ENCODE measurements around the gene LIN7A. TPM values are rescaled to one million over a fixed set of nuclear protein-coding genes. Genes with fewer than 3 reads are reported as not detected.

Gene LIN7A
- total and polyA plus RNA-seq, 2 of the 4 experiments (the other 2 are of a cell fraction): 10.8 to 24.7 TPM

DNA sequence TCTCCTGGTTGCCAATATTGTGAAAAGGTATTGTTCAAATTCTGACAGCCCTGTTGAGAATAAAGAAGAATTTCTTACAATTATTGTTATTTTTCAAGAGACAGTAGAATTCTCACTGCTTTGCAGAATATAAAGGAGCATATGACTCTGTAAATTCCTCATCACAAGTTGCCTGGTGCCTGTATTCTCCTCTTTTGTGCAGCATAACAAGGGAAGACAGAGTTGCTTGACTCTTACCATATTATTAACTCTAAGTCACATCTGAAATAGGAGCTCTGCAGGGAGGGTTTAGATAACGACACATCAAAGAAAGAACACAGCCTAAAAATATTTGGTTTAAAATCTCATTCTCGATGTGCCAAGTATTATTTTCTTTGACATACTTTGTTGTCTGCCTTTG lies 189.9 kb downstream of the LIN7A start:
- H4K91ac ChIP-seq (ENCODE audit: insufficient read depth, low read depth, low read length): no peak overlapping the region
- ATAC-seq (ENCODE audit: low read depth): no peak

More for the DNA sequence above, 189.9 kb downstream of the LIN7A start:
- Histone ChIP-seq H3K4ac (ENCODE audit: low read depth, low read length) (no peak overlapping the region), H2BK20ac (ENCODE audit: low read depth, low read length) (no peak overlapping the region), H3K4me1 (ENCODE audit: control insufficient read depth, insufficient read depth, low read length) (no peaks in the 10 kb centered on the region), H3K23ac (ENCODE audit: low read depth, low read length) (no peak overlapping the region), H3K4me2 (ENCODE audit: low read depth, low read length) (no peak overlapping the region), H3K14ac (replicated peaks; ENCODE audit: low read depth, low read length) (no peak overlapping the region), H3K4me3 (ENCODE audit: insufficient read depth, low read depth, low read length) (no peak overlapping the region), H4K20me1 (ENCODE audit: insufficient read depth, low read length) (no peaks in the 10 kb centered on the region), H4K8ac (ENCODE audit: low read depth in 2 of 2, low read length in 2 of 2) (no peak overlapping the region), H3K27me3 (ENCODE audit: control insufficient read depth, insufficient read depth, low read length) (no peaks in the 10 kb centered on the region), H2BK15ac (ENCODE audit: low read depth, low read length) (no peak overlapping the region), H2AK5ac (ENCODE audit: low read depth, low read length) (no peak overlapping the region), H3K9me1 (ENCODE audit: insufficient read depth, low read length) (no peaks in the 10 kb centered on the region), H3K36me3 (ENCODE audit: control insufficient read depth, insufficient read depth, low read length) (no peaks in the 10 kb centered on the region), H4K5ac (ENCODE audit: low read depth, low read length) (no peak overlapping the region), H3K18ac (ENCODE audit: low read depth, low read length) (no peak overlapping the region), H3K56ac (ENCODE audit: extremely low read depth, insufficient read depth, low read length) (no peak overlapping the region), H2BK5ac (ENCODE audit: low read depth, low read length, poor library complexity, severe bottlenecking) (no peak overlapping the region), H3K79me1 (ENCODE audit: low read depth in 1 of 2, low read length in 2 of 2) (no peaks in the 10 kb centered on the region), H2AK9ac (replicated peaks; ENCODE audit: low read depth, low read length, poor library complexity) (no peak overlapping the region), H2BK120ac (ENCODE audit: low read depth, low read length) (no peak overlapping the region), H3K27ac (ENCODE audit: insufficient read depth, low read length) (no peak overlapping the region), H3K9me3 (ENCODE audit: control insufficient read depth, insufficient read depth, low read length) (no peaks in the 10 kb centered on the region), H3K9ac (ENCODE audit: low read depth, low read length) (no peak overlapping the region), H2AFZ (replicated peaks; ENCODE audit: low read length, poor library complexity) (no peak overlapping the region)
- BruUV-seq (replicated peaks): no TSS peak
- dilution Hi-C loops (cut with HindIII; ENCODE audit: low sequenced_read_pairs, unreplicated experiment) (no loop called here), intact Hi-C loops (cut with micrococcal nuclease) (no loop called here), in situ Hi-C loops (cut with MboI; ENCODE audit: low sequenced_read_pairs) (no loop called here)
- DNase-seq: no peak
- no CpG with 5 or more reads among the region's 2 CpGs for WGBS, 2 experiments (ENCODE audit: extremely low coverage in 2 of 2, insufficient read length in 1 of 2)
- TF ChIP-seq RAD21 (IDR thresholded peaks at IDR 0.05; ENCODE audit: low read length) (no peak), FOS (IDR thresholded peaks at IDR 0.05; ENCODE audit: low read depth, low read length) (no peak), POLR2A (IDR thresholded peaks at IDR 0.05; ENCODE audit: low read depth, low read length) (no peak), CHD1 (IDR thresholded peaks at IDR 0.05; ENCODE audit: low read depth, low read length) (no peak), RCOR1 (IDR thresholded peaks at IDR 0.05; ENCODE audit: insufficient replicate concordance, low read length) (no peak)
- TF ChIP-seq, protein P1, sequence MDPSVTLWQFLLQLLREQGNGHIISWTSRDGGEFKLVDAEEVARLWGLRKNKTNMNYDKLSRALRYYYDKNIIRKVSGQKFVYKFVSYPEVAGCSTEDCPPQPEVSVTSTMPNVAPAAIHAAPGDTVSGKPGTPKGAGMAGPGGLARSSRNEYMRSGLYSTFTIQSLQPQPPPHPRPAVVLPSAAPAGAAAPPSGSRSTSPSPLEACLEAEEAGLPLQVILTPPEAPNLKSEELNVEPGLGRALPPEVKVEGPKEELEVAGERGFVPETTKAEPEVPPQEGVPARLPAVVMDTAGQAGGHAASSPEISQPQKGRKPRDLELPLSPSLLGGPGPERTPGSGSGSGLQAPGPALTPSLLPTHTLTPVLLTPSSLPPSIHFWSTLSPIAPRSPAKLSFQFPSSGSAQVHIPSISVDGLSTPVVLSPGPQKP (IDR thresholded peaks at IDR 0.05; ENCODE audit: borderline replicate concordance, low read depth, low read length): no peak
- POLR2A ChIA-PET (ENCODE audit: unreplicated experiment): no interaction called here
- CTCF ChIA-PET: no interaction called here

Measured in IMR-90 (cell line).